GM21619 (cell line): ENCODE results near the gene RPRD1A.
"Not testable (repeated sequence)": the region's sequence is repeated elsewhere in the genome, so short reads cannot be mapped to it uniquely, and the experiment has no call there.

ENCODE experiments used
- ATAC-seq: cut with Tn5 transposase; IDR thresholded peaks from one replicate; pipeline ENCODE4 v1.9.1; 2021; ENCODE audit not compliant: unreplicated experiment

RPRD1A gene

GRCh38 chr18:35972197-35973000 is 95.0 kb downstream of the RPRD1A start, which contains the start of gene RMP24:
TSS of gene RMP24 (plus strand) at chr18:35972679.
- ATAC-seq = peak; percentile 88

GRCh38 chr18:35971661-35972196 is 95.6 kb downstream of the RPRD1A start:
- peak; percentile 11 for ATAC-seq

GRCh38 chr18:35969676-35970075 is 97.7 kb downstream of the RPRD1A start:
- ATAC-seq = no peak

- ATAC-seq = no peak
These were observed 99.0 kb downstream of the RPRD1A start for GRCh38 chr18:35968278-35968880.

- ATAC-seq = not testable (repeated sequence)
These were observed 99.5 kb downstream of the RPRD1A start for GRCh38 chr18:35967866-35968265.

GRCh38 chr18:35964319-35964718 is 103.0 kb downstream of the RPRD1A start:
- ATAC-seq = no peak

- no peak for ATAC-seq
These were observed 105.0 kb downstream of the RPRD1A start for GRCh38 chr18:35962320-35962719.

- ATAC-seq = no peak
These were observed 111.1 kb downstream of the RPRD1A start for GRCh38 chr18:35956226-35956625.

- ATAC-seq = peak; percentile 69
These were observed 113.7 kb downstream of the RPRD1A start for GRCh38 chr18:35953688-35954087.

GRCh38 chr18:35950628-35950982 is 116.8 kb downstream of the RPRD1A start:
- ATAC-seq = no peak

GRCh38 chr18:35949903-35950627 is 117.3 kb downstream of the RPRD1A start:
- peak; percentile 63 for ATAC-seq

- ATAC-seq = no peak
These were observed 118.3 kb downstream of the RPRD1A start for GRCh38 chr18:35949090-35949489.

- ATAC-seq = no peak
These were observed 119.3 kb downstream of the RPRD1A start for GRCh38 chr18:35948080-35948479.

- ATAC-seq = no peak
These were observed 124.7 kb downstream of the RPRD1A start for GRCh38 chr18:35942661-35943060.

GRCh38 chr18:35942133-35942532 is 125.2 kb downstream of the RPRD1A start:
- no peak for ATAC-seq

- no peak for ATAC-seq
These were observed 126.1 kb downstream of the RPRD1A start for GRCh38 chr18:35941299-35941698.
